Measurements from ENCODE around the gene DLGAP4.

Gene DLGAP4

GRCh38 chr20:36308986-36309385 is 2.8 kb downstream of the DLGAP4 start:
- no peak for DNase-seq (ENCODE audit: low read depth)

- no peak for DNase-seq (ENCODE audit: low read depth)
Observed at GRCh38 chr20:36309643-36310042, 3.5 kb downstream of the DLGAP4 start.

DNA sequence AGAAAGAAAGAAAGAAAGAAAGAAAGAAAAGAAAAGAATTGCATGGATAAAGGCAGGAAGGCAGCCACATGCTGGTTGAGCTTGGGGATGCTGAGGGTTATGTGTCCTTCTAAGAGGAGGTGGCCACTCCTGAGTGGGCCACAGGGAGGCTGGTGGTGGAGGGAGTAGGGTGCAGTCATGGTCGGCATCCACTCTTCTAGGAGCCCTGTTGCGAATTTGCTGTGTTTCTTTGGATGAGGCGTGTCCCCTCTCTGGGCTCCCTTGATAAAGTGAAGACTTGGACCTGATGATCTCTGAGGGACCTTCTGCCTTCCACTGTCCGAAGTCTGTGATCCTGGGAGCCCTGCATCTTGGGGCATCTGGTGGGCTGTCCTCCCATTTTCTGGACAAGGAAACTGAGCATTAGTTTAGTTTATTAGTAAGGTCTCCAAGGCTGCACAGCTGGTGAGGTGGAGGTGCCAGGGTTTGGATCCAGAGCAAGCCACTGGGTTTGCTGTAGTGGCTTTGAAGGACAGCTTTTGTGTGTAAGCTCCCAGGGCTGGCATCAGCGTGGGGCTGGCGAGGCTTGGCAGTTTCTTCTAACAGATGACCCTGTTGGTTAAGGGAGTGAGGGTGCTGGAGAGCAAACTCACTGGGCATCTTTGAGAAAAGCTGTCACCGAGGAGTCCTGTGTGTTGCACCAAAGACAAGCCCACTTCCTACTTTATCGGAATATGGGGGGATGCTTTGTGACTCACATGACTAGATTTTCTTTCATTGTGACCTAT is 4.3 kb downstream of the DLGAP4 start:
- no peak for DNase-seq (ENCODE audit: low read depth)

- no peak for DNase-seq (ENCODE audit: low read depth)
Observed at GRCh38 chr20:36311141-36311853, 5.2 kb downstream of the DLGAP4 start.

DNA sequence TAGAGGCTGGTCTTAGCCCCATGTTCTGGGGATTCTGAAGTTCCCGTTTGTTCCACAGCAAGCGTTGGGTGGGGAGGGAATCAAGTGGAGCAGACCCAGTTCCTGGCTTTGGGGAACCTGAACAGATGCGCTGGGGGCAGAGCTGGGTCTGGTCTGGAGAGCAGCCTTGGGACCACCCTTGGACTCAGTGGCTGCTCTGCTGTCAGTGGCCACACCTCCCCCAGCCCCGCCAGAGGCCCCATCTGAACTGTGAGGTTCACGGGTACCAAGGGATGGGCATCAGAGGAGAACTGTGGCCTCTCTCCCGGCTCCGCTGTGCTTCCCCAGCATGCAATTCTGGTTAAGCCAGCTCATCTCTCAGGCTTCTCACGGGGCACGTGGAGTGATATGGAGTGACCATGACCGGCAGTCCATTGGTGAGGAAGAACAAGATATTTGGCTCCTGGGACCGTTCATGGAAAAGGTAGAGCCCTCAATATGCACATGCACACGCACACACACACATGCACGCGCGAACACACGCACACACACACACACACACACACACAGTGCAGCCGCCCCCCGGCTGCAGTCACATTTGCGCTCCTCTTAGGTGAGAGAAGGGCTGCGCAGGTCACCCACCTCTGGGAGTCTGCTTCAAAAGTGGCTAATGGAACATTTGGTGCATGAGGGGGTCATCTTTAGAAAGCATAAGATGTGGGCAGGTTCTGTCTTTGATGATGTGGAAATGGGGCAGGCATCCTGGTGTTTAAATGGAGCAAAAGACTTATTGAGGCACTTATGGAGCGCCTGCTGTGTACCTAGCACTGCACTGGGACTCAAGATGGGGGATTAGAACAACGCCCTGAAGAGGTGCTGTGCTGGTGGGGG is 6.0 kb downstream of the DLGAP4 start:
- DNase-seq (ENCODE audit: low read depth): no peak

GRCh38 chr20:36312724-36313441 is 6.7 kb downstream of the DLGAP4 start:
- DNase-seq (ENCODE audit: low read depth): no peak

DNA sequence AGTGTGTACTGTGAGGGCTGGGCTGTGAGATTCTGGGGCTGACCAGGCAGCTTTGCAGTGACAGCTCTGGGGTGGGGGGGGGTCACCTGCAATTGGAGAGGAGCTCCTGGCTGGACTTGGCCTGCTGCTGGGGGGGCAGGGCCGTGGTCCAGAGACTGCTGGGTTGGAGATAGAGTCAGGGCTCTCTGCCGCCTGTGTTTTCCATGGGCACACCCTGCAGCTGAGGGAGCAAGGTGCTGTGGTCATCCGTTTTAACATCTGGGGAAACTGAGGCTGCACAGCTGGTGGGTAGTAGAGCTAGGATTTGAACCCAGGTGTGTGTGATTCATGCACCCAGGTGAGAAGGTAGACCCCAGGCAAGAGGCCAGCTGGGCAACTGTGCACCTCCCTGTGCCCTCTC is 7.3 kb downstream of the DLGAP4 start:
- no peak for DNase-seq (ENCODE audit: low read depth)

DNA sequence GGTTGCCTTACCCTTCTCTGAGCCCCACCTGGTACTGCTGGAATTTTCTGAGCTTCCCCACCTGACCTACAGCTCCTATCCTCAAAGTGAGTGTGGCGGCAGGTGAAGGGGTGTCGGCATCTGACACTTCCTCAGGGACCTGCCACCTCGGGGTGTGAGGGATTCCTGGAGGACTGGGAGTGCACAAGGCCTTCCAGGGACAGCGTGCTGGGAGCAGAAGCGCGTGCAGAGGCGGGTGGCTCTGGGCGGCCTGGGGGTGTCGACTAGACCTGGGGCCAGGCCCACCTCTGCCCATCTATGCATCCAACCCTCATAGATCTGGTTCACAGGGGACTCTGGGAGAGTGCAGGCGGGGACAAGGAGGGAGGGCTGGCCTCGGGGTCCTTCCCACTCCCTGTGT is 7.8 kb downstream of the DLGAP4 start:
- DNase-seq (ENCODE audit: low read depth): no peak

DNA sequence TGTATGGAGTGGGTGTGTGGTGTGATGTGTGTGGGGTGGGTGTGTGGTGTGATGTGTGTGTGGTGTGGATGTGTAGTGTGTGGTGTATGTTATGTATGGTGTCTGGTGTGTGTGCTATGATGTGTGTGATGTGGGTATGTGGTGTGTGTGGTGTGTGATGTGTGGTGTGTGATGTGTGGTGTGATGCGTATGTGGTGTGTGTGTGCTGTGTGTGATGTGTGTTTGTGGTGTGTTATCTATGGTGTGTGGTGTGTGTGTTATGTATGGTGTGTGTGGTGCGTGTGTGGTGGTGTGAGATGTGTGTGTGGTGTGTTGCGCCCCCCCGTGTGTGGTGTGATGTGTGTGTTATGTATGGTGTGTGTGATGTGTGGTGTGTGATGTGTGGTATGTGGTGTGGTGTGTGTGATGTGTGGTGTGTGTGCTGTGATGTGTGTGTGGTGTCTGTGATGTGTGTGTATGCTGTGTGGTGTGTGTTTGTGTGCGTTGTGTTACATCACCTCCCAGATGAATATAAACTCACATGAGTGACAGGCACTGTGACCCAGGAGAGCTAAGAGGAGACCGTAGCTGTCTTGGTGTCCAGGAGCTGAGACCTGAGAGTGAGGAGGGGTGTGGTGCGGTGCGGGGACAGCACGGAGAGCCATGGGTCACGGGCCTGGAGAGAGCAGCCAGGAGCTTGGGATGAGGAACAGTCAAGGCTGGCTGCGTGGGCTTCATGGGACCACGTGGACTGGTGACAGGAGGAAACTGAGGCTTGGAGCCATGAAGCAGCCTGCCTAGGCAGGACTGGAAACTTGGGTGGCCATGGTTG is 8.8 kb downstream of the DLGAP4 start:
- no peak for DNase-seq (ENCODE audit: low read depth)

- DNase-seq (ENCODE audit: low read depth): no peak
Observed at GRCh38 chr20:36315545-36316351, 9.6 kb downstream of the DLGAP4 start.

DNA sequence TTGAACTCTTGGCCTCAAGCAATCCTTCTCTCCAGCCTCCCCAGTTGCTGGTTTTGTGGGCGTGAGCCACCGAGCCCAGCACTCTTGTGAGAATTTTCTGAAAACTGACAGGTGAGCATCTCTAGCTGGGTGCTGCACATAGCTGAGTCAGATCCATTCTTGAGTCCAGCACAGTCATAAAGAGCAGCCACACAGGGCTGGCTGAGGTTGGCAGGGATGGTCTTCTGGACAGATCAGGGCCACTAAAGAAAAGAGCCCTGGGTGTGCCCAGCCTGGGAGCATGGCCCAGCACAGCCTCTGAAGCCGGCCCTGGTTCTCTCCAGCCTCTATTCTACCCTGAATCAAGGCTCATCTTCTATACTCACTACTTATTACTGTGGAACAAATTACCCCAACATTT is 11.5 kb downstream of the DLGAP4 start:
- DNase-seq (ENCODE audit: low read depth): no peak

DNA sequence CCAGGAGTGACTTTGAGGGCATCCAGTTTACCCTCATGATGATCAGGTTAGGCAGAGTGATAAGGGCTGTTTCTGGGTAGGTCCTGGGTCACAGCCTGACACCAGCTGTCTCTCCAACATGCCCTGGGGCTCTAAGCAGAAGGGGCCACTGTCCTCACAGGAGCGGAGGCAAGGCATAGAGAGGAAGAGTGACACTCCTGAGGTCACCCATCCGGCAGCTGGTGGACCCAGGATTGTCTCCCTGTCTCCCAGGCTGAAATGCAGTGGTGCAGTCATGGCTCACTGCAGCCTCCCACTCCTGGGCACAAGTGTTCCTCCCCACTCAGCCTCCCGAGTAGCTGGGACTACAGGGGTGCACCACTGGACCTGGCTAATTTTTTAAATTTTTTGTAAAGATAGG is 12.0 kb downstream of the DLGAP4 start:
- DNase-seq (ENCODE audit: low read depth): no peak

- DNase-seq (ENCODE audit: low read depth): no peak
Observed at GRCh38 chr20:36319356-36320260, 13.5 kb downstream of the DLGAP4 start.

GRCh38 chr20:36320261-36320897 is 14.2 kb downstream of the DLGAP4 start:
- no peak for DNase-seq (ENCODE audit: low read depth)

DNA sequence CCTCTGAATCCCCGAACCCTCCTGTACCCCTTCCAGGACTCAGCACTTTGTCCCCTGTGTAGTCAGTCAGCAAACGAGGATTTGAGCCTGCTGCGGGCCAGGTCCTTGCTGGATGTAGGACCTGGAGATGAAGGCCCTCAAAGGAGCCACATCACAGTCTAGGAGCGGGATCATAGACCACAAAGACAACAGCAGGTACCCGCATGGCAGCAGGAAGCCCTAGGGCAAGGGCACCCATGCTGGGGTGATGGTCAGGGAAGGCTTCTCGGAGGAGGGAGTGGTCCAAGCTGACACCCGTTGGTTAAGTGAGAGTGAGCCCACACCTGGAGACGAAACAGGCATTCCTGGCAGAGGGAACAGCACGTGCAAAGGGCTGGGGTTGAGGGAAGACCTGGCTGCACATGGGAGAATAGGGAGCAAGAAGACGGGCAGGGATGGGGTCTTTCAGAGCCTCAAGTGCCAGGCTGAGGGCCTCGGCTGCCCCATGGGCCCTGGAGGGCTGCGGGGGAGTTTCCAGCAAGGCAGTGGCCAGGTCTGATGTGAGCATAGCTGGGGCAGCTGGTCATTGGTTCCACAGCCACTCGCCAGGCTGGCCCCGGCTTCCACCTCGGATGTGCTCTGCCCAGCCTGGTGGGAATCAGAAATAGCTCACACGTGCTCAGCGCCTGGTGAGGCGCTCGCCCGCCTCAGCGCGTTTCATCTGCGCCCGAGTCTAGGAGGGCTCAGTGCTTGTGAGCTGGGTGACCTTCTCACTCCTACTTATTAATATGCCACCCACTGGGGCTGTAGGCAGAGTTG is 15.0 kb downstream of the DLGAP4 start:
- no peak for DNase-seq (ENCODE audit: low read depth)

DNA sequence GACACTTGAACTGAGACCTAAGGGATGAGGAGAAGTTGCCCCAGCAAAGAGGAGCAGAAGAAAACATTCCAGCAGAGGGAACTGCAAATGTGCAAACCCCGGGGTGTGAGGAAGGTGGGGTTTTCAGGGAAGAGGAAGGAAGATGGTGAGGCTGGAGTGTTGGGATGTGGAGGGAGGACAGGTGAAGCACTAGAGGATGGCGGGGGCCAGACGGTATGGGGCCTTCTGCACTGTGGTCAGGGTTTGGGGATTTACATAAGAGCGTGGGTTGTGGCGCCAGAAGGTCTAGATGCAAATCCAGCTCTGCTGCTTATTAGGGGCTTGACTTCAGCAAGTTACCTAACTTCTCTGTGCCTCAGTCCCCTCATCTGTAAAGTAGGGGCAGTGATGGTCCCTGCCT is 16.0 kb downstream of the DLGAP4 start:
- no peak for DNase-seq (ENCODE audit: low read depth)

DNA sequence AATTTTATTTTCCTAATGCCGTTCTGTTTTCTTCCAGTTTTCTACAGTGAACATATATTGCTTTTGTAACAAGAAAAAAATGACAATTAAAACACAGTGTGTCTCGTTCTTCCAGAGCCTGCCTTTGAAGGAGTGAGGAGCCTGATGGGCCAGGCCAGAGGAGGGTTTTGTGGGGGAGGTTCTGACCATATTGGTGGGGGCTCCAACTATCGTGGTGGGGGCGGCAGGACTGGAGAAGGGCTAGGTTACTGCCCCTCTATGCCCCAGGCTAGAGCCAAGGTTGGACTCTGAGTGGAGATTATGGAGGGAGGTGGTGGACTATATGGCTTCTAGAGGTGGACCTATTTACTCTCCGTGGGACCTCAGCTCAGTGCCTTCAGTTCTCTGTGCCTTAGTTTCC is 24.0 kb downstream of the DLGAP4 start:
- DNase-seq (ENCODE audit: low read depth): no peak

DNA sequence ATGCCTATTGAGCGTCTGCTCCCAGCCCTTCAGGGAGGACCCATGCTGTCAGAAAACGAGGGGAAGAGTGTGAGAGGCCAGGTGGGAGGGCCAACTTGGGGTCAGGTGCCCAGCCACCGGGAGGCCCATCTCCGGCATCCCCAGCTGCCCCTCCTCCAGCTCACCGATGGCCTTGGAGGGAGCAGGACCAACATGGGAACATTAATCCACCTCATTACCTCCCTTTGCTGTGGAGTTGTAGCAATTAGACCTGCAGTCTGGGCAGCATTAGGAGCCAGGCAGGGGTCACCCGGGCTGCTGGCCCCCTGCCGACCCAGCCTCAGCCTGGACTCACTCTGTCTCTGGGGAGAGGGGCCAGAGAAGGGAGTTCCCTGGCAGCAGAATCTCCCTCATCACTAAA is 25.1 kb downstream of the DLGAP4 start:
- DNase-seq (ENCODE audit: low read depth): no peak

All from T follicular helper cell (primary cell).